NB4 (cell line): ENCODE results near the gene LTB4R2.

Source experiments
- MYC ChIP-seq: IDR thresholded peaks from 2 replicates; pipeline ENCODE4 v1.6.1; 2011; ENCODE audit warnings: low read depth, low read length
- POLR2A ChIP-seq: IDR thresholded peaks from 2 replicates; pipeline ENCODE4 v1.6.1; 2011; ENCODE audit warnings: mild to moderate bottlenecking; ENCODE audit not compliant: insufficient read length; ENCODE audit errors: extremely low read depth
- TF ChIP-seq, protein P1 (sequence below): IDR thresholded peaks from one replicate; pipeline ENCODE4 v1.5.1; 2012; ENCODE audit warnings: low read depth, low read length
- TF ChIP-seq, protein P2 (sequence below): IDR thresholded peaks from 2 replicates; pipeline ENCODE4 v1.6.1; 2011; ENCODE audit warnings: low read depth, low read length

DNA sequence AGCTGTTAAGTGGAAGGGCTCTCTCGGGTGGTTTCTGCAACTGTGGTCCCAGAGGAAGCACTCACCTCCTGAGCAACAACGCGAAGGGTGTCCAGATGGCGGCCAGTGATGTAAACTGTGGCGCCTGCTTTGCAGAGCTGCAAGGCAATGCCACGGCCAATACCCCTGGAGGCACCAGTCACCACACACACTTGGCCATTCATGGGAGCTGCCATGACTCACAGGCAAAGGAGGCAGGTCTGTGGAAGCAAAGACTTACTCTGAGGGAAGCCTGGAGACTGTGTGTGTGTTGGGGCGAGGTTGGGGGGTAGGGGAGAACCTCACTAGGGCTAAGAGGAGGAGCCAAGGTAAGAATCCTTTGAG, 11.1 kb upstream of the LTB4R2 start:
- TF ChIP-seq, protein P1, sequence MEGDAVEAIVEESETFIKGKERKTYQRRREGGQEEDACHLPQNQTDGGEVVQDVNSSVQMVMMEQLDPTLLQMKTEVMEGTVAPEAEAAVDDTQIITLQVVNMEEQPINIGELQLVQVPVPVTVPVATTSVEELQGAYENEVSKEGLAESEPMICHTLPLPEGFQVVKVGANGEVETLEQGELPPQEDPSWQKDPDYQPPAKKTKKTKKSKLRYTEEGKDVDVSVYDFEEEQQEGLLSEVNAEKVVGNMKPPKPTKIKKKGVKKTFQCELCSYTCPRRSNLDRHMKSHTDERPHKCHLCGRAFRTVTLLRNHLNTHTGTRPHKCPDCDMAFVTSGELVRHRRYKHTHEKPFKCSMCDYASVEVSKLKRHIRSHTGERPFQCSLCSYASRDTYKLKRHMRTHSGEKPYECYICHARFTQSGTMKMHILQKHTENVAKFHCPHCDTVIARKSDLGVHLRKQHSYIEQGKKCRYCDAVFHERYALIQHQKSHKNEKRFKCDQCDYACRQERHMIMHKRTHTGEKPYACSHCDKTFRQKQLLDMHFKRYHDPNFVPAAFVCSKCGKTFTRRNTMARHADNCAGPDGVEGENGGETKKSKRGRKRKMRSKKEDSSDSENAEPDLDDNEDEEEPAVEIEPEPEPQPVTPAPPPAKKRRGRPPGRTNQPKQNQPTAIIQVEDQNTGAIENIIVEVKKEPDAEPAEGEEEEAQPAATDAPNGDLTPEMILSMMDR: no peak
- TF ChIP-seq, protein P2, sequence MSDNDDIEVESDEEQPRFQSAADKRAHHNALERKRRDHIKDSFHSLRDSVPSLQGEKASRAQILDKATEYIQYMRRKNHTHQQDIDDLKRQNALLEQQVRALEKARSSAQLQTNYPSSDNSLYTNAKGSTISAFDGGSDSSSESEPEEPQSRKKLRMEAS: no peak
- TF ChIP-seq POLR2A (no peak), MYC (no peak)
